Measurements from ENCODE around the gene TRAK1.

The TRAK1 gene

DNA sequence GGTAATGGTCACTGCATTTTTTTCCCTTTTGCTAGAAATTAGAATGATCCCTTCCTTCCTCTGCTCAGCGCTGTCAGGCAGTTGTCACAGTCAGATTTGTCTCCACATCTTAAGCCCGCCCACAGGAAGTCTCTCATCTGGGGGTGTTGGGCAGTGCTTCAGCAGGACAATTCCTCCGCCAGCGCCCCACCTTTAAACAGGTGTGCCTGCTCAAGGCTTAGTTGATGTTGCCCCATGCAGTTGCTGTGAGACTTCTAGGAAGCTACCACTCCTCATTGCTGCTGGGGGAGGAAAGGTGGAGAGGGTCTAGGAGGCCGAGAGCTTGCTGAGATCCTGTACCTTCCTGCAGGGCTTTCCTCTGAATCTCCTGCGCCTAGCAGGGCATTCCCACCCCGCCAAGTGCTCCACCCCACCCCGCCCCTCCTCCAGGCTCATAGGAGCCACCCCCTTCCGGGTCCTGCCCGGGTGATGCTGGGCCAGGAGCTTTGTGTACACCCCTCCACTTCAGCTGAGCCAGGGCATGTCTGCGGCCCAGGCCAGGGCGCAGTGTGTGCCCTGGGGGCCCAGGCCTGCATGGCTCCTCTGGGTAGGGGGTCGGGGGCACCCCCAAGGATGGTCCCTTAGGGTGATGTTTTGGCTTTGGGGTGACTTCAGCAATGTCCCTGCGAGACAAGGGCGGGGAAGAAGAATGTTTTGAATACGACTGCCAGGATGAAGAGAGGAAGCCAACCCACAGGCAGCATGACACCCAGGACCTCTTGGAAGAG lies 68.7 kb downstream of the TRAK1 start:
- peak; percentile 73 for DNase-seq

GRCh38 chr3:42161050-42161935 lies 70.1 kb downstream of the TRAK1 start:
- DNase-seq = no peak

- no peak for DNase-seq
These were observed 71.3 kb downstream of the TRAK1 start for GRCh38 chr3:42162462-42162861.

DNA sequence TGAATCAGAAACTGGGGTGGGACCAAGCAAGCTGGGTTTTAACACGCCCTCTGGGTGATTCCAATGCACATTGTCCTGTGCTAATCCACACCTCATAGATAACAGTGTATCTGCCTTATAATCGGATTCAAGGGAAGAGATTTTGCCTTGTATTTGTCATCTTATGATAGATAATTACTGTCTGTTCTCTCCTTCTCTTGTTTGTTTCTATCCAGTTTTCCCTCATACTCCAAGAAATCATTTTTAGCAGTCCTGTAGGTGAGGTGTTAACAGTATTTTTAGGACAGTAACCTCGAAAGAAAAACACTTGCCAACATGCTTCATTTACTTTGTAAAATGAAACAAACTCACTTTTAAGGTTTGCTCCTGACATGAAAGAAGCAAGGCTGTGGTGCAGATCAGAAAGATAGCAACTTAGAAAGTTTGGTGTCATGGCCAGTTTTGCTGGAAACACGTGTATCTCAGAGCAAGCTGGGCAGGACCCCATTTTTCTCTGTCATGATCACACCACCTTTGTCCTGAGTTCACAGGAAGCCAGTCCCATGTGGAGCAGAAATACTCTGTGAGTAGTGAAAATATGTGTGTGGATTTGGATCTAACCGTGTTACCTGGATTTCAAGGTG lies 72.6 kb downstream of the TRAK1 start:
- no peak for DNase-seq

- no peak for DNase-seq
These were observed 73.5 kb downstream of the TRAK1 start for GRCh38 chr3:42164656-42165055.

DNA sequence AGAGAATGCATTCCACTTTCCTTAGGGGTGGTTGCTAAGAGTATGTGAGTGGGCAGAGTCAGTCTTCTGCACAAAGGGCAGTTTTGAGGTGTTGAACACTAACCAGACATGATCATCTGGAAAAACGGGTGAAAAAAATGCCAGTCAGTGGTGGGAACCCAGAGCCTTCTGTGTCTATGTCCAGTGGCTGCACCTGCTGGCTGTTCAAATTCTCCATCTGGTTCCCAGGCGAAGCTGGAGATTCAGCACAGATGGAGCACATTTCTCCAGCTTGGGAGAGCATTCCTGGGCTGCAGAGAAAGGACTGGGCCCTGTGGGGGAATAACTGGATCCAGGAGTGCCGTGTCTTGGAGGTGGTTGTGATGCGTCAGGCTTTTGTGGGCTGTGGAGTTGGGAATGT lies 74.1 kb downstream of the TRAK1 start:
- no peak for DNase-seq

- DNase-seq = no peak
These were observed 75.1 kb downstream of the TRAK1 start for GRCh38 chr3:42166214-42166613.

GRCh38 chr3:42166662-42167300 lies 75.6 kb downstream of the TRAK1 start:
- no peak for DNase-seq

DNA sequence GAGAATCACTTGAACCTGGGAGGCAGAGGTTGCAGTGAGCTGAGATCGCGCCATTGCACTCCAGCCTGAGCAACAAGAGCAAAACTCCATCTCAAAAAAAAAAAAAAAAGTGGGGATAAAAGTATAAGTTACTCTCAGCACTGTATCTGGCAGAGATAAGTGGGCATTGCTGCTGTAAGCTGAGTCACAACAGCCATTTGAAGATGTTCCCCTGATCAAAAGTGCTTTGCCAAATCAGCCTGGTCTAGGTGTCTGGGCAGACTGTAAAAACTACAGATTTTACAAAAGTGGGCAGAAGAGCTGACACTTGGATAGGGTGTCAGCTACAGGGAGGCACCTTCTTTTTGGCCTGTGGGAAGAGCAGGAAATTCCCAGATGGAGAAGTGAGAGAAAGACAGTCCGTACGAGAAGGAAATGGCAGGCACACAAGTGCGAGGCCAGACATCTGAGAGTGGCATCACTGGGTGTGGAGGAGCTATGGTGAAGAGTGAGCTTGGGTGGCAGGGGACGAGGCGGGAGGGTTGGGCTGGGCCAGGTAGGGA lies 78.5 kb downstream of the TRAK1 start:
- DNase-seq = no peak

DNA sequence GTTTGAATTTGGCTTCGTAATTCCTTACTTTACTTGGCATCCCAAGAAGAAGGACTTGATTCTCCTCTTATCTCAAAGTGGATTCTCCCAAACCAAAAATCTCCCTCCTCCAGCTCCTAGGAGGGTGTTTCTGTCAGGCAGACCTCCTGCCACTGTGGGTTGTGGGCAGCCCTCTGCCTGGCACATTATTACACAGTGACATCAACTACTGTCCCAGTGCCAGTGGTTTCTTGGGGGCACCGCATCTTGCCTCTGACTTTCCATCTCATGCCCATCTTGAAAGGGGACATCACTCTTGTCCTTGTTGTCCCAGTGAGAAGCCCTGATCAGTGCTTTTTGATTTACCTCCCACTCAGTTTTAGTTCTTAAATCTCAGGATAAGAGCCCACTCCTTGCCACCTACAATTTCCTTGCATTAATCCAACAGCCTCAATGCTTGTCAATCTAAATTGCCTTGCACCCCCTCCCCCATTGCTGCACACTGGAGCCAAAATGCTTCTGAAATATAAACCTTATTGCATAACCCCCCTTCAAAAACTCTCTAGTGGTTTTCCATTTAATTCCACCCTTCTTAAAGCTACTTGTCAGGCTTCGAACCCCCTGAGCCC lies 81.0 kb downstream of the TRAK1 start:
- no peak for DNase-seq

DNA sequence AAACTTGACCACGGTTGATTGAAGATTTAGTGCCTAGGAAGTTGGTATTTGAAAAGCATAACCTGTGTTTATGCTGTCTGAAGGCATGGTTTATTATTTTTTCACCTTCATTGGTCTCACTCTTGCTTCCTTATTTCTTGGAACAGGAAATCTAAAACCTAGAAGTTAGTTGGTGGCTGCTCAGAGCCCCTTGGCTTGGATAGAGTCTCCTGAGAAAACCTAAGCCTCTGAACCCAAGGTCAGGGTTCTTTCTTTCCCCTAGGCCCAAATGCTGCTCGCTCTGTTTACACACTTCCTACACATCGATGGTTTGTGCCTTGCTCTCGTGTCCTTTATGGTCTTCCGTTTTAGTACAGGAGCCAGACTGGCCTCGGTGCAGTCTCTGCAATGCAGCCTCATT lies 82.2 kb downstream of the TRAK1 start:
- no peak for DNase-seq

DNA sequence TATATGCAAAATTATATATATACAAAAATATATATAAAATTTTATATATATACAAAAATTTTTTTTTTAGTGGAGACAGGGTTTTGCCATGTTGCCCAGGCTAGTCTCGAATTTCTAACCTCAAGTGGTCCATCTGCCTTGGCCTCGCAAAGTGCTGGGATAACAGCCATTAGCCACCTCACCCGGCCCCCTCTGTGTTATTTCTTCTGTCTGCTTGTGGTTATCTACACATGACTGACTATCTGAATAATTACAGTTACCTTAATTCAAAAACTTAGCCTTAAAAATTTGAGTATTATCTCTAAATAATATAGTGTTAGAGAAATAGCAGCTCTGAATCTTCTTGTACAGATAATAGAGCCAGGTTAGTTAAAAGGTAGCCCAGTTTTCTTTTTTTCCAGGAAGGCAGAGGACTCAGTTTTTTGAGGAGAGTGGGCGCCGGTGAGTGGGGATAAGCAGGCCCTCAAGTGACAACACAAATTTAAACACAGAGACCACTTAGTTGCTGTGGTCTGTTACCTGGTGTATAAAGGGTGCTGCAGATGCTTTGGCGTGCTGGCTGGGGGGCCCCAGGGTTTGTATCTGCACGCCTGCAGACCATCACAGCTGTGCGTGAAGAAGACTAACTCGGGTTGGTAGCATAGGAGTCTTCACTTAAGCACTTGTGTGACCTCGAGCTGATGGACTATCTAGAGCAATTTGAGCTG lies 83.7 kb downstream of the TRAK1 start:
- no peak for DNase-seq

DNA sequence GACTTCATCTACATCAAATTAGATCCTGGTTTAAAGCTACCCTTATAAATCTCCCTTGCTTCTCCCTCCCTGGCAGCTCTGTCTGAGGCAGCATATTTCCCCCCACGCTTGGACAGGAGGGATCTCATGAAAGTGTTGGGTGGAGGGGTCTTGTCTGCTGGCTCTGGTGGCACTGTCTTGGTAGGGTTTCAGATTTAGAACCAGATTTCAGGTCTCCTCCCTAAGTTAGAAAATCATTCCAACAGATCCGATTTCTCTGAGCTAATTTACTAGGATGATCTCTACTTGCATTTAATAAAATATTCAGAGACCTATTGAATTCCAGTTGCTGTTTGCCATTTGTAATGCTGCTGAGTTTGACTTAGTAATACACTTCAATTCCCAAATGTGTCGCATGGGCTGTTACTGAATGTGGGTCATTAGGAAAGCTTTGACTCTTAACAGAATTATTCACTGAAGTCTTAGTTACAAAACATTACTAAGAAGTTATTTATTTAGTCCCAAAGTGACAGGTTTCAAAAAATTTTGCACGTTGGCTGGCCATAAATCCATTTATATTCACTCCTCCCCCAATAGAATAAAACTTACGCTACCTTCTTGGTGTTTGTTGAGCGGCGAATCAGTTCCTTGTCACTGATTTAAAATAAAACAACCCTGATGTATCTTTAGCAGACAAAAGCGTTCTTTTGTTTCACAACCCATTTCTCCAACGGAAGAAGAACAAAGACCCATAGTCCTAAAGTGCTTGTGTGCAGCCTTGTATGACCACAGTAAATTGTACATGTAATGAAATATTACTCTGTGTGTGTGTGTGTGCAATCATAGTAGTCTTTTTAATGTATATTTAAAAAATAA lies 84.5 kb downstream of the TRAK1 start:
- DNase-seq = no peak

DNA sequence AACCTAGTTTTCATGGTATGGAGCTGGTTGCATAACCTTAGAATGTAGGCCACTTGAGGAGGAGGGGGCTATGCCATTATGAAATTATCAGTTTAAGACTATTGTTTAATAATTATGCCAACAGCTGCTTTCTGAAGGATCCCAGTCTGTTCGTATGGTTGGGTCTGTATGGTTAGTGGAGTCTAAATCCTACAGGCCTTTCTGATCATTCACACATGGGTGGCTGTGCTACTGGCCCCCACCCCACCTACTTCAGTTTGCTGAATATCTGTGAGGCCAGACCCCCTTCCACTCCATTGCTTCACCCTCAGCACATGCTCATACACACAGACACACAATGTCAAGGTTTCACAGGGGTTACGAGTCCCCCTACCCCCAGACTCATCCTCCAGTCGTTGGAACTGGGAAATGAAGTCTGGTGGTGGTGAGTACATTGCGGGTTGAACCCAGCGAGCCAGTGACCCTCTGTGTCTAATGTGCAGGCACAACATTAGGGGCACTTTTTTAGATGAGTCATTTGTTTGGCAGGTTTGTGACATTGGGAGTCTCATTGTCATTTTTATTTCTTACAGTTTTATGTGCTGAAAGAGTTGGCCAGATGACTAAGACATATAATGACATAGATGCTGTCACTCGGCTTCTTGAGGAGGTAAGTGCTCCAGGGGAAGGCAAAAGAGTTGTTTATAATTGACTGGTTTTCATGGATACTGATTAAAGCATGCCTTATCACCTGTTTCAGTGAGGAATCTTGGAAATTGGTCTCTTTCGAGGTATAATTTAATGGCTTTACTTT lies 85.3 kb downstream of the TRAK1 start:
- no peak for DNase-seq

DNA sequence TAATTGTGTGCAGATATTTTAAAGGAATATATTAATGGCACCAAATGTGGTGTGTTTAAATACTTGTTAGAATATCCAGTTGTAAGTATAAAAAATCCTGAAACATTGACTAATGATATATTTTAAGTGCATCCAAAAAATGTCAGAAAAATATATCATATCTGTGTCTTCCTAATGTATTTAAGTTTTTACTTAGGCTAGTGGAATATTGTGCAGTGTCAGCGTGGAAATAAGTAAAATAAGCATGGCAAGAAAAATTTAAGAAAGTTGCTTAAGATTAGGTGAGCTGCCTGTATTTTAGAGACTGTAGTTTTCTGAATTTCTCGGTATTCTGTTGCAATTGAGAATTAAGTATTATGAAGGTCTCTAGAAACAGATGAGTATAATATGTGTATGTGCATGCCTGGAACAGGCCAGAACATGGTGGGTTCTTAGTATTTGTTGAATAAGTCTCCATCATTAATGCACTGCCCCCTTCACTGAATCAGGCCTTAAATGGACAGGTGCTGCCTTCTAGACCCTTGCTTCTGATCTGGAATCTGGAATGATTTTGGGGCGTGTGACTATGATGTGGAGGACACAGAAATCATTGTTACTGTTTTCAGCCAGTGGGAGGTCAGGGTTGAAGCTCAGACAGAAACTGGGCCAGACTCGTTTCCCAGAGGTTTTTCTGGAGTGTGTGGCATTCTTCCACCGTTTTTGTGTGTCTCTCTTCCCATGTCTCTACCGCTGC lies 86.1 kb downstream of the TRAK1 start:
- no peak for DNase-seq

DNA sequence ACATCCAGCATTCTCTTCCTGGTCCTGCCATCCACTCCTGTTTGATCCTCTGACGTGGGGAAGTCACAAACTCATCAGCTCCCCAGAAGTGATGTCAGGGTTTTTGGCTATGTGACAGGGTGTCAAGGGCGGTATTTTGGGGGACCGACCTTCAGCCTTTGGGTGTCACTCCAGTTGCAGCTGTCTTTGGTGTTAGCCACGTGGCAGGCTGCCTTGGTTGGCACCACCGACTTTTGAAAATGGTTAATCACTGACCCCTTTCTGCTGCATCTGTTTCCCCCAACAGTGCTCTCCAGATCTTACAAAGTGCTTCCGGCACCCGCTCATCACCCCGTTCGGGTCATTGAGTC lies 86.6 kb downstream of the TRAK1 start:
- DNase-seq = no peak

GRCh38 chr3:42179110-42179725 lies 88.1 kb downstream of the TRAK1 start:
- no peak for DNase-seq

DNA sequence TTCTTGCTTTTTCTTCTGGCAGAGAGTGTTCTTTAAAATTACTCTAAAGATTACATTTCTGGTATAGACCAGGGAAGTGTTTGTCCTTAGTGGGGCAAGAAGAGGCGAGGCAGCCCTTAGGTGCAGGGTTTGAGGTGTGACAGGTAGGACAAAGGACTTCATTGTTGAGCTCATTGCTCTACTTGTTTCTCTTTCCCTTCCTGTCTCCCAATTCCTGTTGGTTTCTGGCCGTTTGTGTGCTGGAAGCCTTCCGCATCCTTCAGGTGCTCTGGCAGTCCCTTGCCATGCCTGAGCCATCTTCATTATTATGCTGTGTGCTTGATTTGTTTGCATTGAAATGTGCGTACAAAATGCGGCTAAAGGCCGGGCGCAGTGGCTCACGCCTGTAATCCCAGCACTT lies 89.7 kb downstream of the TRAK1 start:
- DNase-seq = no peak

- no peak for DNase-seq
These were observed 91.4 kb downstream of the TRAK1 start for GRCh38 chr3:42182555-42182954.
